ENCODE results near the gene SPAG6. TPM values are rescaled to one million over a fixed set of nuclear protein-coding genes. Genes with fewer than 3 reads are reported as not detected.

SPAG6 gene
- total RNA-seq, 1 experiment from 2014 or later, result 0.74 TPM

DNA sequence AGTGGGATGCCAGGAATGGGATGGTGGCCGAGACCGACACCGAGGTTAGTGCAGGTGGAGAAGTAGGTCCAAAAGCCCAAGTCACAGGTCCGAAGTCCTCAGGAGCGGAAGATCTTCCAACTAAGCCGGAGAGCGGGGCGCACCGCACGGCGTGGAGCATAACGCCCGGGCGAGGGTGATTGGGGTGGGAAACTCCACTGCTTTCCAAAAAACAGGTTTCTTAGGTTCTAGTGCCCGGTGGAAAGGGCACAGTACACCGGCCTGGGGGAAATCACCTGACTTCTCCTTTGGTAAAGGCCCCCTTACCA, 11.4 kb upstream of the SPAG6 start:
- Mint-ChIP-seq H3K27me3 (ENCODE audit: low read depth) (peaks cover 100% of the 10 kb centered on the region), H3K4me1 (peaks cover 26% of the 10 kb centered on the region), H3K27ac (no peak overlapping the region), H3K9me3 (no peaks in the 10 kb centered on the region), H3K36me3 (no peaks in the 10 kb centered on the region), H3K4me3 (peak overlapping the region; percentile 65)
- POLR2A ChIA-PET, result no interaction called here
- no peak; the same call in 1 of the 2 replicates for ATAC-seq
- no peak for TF ChIP-seq NR3C1 (CRISPR knock-in tag; conservative IDR thresholded peaks at IDR 0.05; ENCODE audit: low read depth)
- TF ChIP-seq SMAD4 (CRISPR knock-in tag; IDR thresholded peaks at IDR 0.05), result no peak
- no peak for TF ChIP-seq TEAD1 (CRISPR knock-in tag; IDR thresholded peaks at IDR 0.05)
- CTCF ChIA-PET, result no interaction called here
- peak; percentile 13 for DNase-seq (ENCODE audit: low spot score)

DNA sequence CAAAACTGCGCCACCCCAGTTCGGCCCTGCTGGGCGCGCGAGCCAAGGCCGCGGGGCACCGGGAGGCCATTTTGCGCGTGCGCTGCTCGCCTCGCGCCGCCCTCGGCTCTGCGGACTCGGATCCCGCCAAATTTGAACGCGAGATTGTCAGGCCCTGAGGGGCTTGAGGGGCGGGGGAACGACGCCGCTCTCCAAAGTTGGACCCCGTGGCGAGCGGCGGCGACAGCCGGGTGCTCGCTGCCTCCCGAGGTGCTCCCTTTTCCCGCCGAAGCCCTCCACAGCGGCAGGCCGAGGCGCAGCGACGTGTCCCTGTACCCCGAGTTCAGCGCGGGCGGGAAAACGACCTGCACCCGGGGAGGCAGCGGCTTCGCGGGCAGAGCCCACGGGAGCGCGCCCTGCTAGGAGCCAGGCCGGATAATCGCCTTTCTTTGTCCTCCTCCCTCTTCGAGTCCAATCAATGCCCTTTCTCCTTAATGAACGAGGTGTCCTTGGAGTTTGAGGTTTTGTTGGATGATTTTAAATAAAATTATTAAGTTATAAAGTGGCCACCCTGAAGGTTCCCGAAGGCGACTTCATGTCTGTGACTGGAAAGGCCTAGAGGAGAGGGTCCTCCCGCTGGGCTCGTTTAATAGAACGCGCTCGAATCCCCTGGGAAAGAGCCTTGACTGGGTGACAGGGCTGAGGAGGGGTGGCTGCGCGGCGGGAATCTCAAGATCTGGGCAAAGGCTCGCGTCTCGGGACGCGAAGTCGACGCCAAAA, 10.7 kb upstream of the SPAG6 start:
- CTCF ChIA-PET, result interaction anchor here (1.0 kb wide), 1 partner anchor 331 kb away, joined by 3 read pairs; the partner anchor contains the start of gene DNAJC1
- Mint-ChIP-seq H3K4me1 (peaks cover 26% of the 10 kb centered on the region), H3K9me3 (no peaks in the 10 kb centered on the region), H3K27me3 (ENCODE audit: low read depth) (peaks cover 100% of the 10 kb centered on the region), H3K36me3 (no peaks in the 10 kb centered on the region), H3K27ac (no peak overlapping the region), H3K4me3 (peak overlapping the region; percentile 65)
- DNase-seq (ENCODE audit: low spot score) (peak; percentile 77), ATAC-seq (peak; percentile 43)
- POLR2A ChIA-PET, result no interaction called here
- TF ChIP-seq, protein P1, sequence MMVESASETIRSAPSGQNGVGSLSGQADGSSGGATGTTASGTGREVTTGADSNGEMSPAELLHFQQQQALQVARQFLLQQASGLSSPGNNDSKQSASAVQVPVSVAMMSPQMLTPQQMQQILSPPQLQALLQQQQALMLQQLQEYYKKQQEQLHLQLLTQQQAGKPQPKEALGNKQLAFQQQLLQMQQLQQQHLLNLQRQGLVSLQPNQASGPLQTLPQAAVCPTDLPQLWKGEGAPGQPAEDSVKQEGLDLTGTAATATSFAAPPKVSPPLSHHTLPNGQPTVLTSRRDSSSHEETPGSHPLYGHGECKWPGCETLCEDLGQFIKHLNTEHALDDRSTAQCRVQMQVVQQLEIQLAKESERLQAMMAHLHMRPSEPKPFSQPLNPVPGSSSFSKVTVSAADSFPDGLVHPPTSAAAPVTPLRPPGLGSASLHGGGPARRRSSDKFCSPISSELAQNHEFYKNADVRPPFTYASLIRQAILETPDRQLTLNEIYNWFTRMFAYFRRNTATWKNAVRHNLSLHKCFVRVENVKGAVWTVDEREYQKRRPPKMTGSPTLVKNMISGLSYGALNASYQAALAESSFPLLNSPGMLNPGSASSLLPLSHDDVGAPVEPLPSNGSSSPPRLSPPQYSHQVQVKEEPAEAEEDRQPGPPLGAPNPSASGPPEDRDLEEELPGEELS (CRISPR knock-in tag; IDR thresholded peaks at IDR 0.05), result peak; percentile 86; the same call in 1 of the 2 replicates
- TF ChIP-seq, protein P2, sequence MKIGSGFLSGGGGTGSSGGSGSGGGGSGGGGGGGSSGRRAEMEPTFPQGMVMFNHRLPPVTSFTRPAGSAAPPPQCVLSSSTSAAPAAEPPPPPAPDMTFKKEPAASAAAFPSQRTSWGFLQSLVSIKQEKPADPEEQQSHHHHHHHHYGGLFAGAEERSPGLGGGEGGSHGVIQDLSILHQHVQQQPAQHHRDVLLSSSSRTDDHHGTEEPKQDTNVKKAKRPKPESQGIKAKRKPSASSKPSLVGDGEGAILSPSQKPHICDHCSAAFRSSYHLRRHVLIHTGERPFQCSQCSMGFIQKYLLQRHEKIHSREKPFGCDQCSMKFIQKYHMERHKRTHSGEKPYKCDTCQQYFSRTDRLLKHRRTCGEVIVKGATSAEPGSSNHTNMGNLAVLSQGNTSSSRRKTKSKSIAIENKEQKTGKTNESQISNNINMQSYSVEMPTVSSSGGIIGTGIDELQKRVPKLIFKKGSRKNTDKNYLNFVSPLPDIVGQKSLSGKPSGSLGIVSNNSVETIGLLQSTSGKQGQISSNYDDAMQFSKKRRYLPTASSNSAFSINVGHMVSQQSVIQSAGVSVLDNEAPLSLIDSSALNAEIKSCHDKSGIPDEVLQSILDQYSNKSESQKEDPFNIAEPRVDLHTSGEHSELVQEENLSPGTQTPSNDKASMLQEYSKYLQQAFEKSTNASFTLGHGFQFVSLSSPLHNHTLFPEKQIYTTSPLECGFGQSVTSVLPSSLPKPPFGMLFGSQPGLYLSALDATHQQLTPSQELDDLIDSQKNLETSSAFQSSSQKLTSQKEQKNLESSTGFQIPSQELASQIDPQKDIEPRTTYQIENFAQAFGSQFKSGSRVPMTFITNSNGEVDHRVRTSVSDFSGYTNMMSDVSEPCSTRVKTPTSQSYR (CRISPR knock-in tag; IDR thresholded peaks at IDR 0.05), result peak; percentile 96; the same call in 1 of the 2 replicates
- TF ChIP-seq, protein P3, sequence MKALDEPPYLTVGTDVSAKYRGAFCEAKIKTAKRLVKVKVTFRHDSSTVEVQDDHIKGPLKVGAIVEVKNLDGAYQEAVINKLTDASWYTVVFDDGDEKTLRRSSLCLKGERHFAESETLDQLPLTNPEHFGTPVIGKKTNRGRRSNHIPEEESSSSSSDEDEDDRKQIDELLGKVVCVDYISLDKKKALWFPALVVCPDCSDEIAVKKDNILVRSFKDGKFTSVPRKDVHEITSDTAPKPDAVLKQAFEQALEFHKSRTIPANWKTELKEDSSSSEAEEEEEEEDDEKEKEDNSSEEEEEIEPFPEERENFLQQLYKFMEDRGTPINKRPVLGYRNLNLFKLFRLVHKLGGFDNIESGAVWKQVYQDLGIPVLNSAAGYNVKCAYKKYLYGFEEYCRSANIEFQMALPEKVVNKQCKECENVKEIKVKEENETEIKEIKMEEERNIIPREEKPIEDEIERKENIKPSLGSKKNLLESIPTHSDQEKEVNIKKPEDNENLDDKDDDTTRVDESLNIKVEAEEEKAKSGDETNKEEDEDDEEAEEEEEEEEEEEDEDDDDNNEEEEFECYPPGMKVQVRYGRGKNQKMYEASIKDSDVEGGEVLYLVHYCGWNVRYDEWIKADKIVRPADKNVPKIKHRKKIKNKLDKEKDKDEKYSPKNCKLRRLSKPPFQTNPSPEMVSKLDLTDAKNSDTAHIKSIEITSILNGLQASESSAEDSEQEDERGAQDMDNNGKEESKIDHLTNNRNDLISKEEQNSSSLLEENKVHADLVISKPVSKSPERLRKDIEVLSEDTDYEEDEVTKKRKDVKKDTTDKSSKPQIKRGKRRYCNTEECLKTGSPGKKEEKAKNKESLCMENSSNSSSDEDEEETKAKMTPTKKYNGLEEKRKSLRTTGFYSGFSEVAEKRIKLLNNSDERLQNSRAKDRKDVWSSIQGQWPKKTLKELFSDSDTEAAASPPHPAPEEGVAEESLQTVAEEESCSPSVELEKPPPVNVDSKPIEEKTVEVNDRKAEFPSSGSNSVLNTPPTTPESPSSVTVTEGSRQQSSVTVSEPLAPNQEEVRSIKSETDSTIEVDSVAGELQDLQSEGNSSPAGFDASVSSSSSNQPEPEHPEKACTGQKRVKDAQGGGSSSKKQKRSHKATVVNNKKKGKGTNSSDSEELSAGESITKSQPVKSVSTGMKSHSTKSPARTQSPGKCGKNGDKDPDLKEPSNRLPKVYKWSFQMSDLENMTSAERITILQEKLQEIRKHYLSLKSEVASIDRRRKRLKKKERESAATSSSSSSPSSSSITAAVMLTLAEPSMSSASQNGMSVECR (CRISPR knock-in tag; IDR thresholded peaks at IDR 0.05; ENCODE audit: borderline replicate concordance), result peak; percentile 79
- TF ChIP-seq ZNF121 (CRISPR knock-in tag; IDR thresholded peaks at IDR 0.05) (peak; percentile 90), FOXK1 (CRISPR knock-in tag; IDR thresholded peaks at IDR 0.05) (peak; percentile 83), CREM (CRISPR knock-in tag; IDR thresholded peaks at IDR 0.05) (peak; percentile 71; the same call in 1 of the 2 replicates), TEAD1 (CRISPR knock-in tag; IDR thresholded peaks at IDR 0.05) (peak; percentile 94), OVOL2 (CRISPR knock-in tag; IDR thresholded peaks at IDR 0.05; ENCODE audit: borderline replicate concordance) (no peak), HMGA2 (CRISPR knock-in tag; IDR thresholded peaks at IDR 0.05) (no peak), SMAD3 (CRISPR knock-in tag; IDR thresholded peaks at IDR 0.05; ENCODE audit: borderline replicate concordance) (peak; percentile 90), CBFB (CRISPR knock-in tag; IDR thresholded peaks at IDR 0.05; ENCODE audit: low read depth) (no peak)
- TF ChIP-seq, protein P4, sequence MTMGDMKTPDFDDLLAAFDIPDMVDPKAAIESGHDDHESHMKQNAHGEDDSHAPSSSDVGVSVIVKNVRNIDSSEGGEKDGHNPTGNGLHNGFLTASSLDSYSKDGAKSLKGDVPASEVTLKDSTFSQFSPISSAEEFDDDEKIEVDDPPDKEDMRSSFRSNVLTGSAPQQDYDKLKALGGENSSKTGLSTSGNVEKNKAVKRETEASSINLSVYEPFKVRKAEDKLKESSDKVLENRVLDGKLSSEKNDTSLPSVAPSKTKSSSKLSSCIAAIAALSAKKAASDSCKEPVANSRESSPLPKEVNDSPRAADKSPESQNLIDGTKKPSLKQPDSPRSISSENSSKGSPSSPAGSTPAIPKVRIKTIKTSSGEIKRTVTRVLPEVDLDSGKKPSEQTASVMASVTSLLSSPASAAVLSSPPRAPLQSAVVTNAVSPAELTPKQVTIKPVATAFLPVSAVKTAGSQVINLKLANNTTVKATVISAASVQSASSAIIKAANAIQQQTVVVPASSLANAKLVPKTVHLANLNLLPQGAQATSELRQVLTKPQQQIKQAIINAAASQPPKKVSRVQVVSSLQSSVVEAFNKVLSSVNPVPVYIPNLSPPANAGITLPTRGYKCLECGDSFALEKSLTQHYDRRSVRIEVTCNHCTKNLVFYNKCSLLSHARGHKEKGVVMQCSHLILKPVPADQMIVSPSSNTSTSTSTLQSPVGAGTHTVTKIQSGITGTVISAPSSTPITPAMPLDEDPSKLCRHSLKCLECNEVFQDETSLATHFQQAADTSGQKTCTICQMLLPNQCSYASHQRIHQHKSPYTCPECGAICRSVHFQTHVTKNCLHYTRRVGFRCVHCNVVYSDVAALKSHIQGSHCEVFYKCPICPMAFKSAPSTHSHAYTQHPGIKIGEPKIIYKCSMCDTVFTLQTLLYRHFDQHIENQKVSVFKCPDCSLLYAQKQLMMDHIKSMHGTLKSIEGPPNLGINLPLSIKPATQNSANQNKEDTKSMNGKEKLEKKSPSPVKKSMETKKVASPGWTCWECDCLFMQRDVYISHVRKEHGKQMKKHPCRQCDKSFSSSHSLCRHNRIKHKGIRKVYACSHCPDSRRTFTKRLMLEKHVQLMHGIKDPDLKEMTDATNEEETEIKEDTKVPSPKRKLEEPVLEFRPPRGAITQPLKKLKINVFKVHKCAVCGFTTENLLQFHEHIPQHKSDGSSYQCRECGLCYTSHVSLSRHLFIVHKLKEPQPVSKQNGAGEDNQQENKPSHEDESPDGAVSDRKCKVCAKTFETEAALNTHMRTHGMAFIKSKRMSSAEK (CRISPR knock-in tag; IDR thresholded peaks at IDR 0.05; ENCODE audit: borderline replicate concordance), result no peak
- TF ChIP-seq, protein P5, sequence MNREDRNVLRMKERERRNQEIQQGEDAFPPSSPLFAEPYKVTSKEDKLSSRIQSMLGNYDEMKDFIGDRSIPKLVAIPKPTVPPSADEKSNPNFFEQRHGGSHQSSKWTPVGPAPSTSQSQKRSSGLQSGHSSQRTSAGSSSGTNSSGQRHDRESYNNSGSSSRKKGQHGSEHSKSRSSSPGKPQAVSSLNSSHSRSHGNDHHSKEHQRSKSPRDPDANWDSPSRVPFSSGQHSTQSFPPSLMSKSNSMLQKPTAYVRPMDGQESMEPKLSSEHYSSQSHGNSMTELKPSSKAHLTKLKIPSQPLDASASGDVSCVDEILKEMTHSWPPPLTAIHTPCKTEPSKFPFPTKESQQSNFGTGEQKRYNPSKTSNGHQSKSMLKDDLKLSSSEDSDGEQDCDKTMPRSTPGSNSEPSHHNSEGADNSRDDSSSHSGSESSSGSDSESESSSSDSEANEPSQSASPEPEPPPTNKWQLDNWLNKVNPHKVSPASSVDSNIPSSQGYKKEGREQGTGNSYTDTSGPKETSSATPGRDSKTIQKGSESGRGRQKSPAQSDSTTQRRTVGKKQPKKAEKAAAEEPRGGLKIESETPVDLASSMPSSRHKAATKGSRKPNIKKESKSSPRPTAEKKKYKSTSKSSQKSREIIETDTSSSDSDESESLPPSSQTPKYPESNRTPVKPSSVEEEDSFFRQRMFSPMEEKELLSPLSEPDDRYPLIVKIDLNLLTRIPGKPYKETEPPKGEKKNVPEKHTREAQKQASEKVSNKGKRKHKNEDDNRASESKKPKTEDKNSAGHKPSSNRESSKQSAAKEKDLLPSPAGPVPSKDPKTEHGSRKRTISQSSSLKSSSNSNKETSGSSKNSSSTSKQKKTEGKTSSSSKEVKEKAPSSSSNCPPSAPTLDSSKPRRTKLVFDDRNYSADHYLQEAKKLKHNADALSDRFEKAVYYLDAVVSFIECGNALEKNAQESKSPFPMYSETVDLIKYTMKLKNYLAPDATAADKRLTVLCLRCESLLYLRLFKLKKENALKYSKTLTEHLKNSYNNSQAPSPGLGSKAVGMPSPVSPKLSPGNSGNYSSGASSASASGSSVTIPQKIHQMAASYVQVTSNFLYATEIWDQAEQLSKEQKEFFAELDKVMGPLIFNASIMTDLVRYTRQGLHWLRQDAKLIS (CRISPR knock-in tag; IDR thresholded peaks at IDR 0.05; ENCODE audit: borderline replicate concordance), result peak; percentile 88; the same call in 1 of the 2 replicates

Data from WTC11 (cell line).